Activated T-helper 9 cell treated with anti-CD3 and anti-CD28 coated beads, Interleukin-2, amount 50 U/mL, for 16 hours (primary cell): ENCODE measurements around the gene LELP1.
"Not testable (repeated sequence)": the region's sequence is repeated elsewhere in the genome, so short reads cannot be mapped to it uniquely, and the experiment has no call there.

Experiments
- DNase-seq: peaks from one replicate; pipeline ENCODE4 v3.0.0-alpha.2; 2020; ENCODE audit warnings: low read depth

The LELP1 gene

DNA sequence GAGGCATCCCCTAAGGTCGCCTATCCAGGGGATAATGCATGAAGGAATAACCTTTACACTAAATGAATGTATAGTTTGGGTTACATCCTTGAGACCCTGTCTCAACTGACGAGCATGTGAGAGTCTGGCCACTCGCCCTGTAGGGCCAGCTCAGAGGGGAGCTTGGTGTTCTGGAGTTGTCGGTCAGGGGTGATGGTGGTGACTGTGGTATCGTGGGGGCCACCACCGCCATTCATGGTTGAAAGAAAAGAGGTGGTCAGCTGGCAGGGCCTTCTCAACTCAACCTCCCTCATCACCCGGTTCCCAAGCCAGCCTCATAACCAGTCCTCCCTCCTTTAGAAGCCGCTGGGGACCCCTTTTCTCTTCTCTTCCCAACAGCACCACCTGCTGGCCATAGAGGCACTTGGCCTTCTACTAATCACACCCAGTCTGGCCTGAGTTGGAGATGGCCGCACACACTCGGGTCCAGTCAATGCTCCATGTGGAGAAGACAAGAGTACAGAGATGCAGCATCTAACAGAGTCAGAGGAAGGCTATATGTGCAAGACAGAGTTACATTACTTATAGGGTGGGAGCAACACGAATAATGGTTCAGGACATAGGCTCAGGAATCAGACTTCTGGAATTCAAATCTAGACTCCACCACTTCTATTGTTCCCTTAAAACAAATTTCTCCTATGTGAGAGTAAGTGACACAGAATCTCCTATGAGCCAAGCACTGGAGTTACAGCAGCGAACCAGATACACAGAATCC is 26.0 kb downstream of the LELP1 start:
- not testable (repeated sequence) for DNase-seq

DNA sequence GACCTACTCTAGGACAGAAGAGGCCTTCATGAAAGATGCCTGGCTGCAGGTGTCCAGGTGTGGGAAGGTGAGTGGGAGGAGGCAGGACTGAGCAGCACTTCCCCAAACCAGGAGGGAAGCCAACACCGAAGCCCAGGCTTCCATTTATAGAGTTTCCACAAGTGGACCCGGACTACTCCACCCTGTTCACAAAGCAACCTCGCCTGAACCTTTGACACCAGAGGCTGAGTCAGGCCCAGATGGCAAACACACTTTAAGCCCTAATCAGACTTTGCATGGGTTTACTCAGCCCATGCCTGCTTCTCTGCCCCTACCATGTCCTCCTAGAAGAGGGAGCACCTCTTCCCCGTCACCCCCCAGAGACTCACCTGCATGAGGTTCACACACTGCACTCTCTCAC is 28.1 kb downstream of the LELP1 start:
- no peak for DNase-seq

DNA sequence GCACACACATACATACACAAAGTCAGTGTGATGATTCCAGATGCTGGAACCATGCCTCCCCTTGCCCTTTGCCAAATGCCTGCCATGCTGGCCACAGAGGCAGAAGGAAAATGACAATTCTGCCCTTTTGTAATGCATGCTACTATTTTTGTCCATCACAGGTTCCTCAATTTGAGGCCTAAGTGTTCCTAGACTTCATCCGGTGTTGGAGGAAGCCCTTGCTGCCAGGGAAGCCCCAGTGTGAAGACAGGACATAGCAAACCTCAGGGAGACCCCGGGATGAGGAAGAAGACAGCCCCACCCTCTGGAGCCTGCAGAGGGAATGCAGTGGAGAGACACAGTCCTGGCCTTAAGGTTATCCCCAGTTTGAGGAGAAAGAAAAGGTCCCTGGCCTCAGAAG is 28.6 kb downstream of the LELP1 start:
- no peak for DNase-seq

DNA sequence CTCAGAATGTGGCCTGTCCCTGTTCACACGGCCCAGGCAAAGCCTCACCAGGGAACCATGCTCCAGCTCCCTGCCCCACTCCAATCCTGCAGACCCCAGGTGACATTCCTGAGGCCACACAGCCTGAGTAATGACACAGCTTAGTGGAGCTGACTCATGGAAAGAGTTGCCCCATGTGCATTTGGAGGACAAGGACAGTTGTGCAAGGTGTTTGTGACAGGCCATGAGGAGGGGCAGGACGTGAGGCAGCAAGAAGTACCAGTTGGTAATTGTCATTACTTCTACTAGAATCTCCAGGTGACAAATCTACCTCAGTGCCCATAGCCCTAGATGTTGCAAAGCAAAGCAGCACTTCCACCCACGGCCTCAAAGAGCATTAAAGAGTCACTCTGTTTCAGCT is 29.3 kb downstream of the LELP1 start:
- DNase-seq = no peak

DNA sequence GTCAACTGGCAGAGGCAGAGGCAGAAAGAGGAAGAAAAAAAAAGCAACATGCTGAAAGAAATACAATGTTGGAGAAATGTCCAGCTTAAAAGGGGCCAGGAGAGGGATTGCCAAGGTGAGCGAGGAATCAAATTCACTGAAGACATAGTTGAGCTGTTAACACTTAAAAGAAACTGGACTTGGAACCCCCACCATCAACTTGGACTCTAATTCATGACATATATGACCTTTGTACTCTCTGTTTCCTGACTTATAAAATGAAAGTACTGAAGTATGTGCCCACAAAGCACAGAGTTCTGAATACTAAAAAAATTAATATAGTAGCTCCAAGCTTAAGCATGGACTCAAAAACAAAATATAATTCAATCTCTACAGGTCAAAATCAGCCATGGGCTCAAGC is 30.2 kb downstream of the LELP1 start:
- DNase-seq = no peak

DNA sequence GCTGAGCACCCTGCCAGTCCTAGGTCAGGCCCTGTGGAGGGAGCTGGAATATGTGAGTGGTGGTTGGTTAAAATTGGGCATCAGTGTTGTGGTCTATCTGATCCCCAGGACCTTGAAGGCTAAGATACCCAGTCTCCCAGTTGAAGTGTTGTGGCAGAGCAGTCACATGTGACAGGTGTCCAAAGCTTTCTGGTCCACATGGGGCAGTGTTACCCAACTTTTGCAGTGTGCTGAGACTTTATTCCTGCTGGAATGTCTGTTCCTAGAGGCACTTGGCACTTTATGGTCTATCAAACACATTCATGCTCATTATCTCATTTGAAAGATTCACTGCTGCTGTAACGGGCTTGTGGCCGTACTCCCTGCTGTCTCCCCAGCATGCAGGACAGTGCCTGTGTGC is 35.3 kb downstream of the LELP1 start:
- DNase-seq = no peak

DNA sequence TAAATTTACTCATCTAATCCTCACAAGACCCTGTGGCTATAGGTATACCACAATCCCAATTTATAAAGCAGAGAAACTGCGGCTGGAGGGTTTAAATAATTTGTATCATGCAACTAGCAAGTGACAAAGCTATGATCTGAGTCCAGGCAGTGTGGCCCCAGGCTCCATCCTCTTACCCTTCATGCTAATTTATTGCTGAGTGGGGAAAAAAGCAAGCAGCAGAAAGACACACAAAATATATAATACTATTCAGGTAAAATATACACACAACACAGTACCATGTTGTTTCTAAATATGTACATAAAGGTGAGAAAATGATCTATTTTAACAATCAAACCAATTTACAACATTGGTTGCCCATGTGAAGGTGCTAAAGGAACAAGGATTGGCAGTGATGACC is 38.9 kb downstream of the LELP1 start:
- no peak for DNase-seq

DNA sequence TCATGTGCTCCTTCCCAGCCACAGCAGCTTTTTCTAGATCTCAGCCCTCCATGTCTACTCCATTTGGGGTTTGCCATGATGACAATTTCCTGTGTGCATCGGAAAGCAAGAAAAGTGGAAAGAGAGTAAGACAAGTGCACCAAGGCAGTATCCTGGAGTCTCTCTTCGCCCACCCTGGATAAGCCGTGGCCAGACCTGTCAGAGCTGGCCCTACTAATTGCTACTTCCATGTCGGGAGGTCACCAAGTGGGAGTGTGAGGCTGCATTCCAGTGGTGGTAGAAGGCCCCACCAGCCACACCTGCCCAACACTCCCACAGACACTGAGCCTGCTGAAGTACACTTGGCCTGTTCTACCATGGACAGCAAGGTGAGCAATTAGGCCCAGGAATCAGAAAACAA is 42.2 kb downstream of the LELP1 start:
- no peak for DNase-seq

DNA sequence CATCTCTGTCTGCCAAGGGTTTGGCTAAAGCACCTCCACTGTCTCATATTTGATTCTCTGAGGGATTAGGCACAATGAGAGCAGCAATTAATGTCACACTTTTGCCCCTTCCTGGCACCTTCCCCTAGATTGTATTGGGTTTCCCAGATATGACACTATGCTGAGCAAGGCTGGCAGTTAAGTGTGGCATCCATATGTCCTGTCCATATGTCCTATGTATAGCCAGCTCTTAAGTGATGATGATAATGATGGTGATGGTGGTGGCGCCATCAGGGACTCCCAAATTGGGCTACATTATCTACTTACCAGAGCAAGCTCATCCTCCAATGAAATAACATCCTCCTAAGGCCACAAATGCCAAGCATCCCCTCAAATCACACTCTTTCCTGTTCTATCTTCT is 42.8 kb downstream of the LELP1 start:
- no peak for DNase-seq

DNA sequence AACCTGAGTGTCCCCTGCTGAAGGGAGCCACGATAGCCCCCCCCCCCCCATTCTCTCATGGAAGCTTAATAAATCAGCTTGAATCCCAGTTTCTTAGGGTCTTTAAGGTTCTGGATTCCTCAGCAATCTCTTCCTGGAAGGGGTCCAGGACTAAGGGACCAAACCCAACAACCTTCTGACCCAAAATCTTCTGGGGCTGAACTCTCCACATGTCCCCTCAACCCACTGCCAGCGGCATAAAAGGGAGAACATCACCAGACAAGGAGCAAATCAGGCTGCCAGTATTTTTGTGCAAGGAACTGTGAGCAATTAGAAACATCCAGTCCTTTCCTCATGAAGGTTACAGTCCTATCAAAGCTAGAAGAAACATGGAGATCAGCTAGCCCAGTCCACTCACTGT is 43.6 kb downstream of the LELP1 start:
- no peak for DNase-seq

DNA sequence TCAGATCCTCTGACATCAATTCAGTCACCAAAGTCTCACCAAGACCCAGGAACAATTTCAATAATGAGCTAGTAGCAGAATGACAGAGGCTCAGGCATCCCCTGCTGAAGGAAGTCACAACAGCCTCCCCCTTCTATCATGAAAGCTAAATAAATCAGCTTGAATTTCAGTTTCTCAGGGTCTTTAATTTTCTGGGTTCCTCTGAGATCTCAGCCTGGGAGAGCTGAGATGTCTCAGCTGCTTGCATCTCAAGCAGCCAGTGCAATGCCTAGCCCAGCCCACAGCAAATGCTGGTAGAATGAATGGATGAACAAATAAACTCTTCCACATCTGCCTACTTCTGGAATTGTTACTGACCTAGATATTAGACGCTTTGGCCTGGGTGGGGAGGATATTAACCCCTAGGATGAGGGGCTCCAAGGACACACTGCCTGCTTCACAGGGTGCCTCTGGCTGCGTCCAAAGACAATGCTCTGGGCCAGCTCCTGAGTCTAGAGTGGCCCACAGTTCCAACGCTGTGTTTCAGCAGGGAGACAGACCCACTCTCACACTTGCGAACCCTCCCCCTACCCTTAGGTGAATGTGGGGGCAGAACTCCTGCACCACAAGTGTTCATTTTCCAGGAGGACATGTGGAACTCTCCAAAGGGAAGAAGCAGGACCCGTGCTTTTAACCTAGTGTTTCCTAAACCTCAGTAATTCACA is 45.1 kb downstream of the LELP1 start:
- DNase-seq = no peak

DNA sequence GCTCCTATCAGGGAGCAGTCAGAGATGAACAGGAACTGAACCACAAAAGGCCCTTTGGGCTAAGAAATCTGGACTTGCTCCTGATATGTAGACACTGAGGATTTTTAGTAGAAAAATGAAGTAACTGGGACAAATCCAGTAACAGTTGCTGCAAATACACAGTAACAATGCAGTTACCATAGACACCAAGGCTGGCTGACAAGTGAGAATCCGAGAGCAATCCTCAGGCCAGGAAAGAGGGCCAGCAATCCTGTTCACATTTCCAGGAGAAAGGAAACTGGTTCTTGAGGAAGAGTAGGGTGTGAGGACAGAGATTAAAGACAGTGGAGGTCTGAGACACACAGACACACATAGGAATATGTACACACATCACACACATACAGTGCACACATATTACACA is 46.9 kb downstream of the LELP1 start:
- no peak for DNase-seq

DNA sequence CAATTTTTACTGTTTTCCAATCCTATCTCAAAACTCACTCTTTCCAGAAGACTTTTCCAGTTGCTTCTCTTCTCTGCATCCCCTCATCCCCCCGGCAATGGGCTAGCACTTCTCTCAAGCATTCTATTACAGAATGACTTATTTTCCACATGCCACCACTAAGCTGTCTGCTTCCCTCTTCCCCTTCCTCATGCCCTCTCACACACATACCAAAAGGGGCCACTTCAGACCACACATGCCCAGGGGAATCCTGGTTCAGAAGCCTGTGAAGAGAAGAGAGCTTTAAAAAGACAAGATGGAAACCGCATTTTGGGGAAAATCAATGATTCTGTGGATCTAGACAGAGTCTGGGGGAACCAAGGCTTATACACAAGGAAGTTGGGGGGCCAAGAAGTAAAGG is 47.9 kb downstream of the LELP1 start:
- DNase-seq = no peak

DNA sequence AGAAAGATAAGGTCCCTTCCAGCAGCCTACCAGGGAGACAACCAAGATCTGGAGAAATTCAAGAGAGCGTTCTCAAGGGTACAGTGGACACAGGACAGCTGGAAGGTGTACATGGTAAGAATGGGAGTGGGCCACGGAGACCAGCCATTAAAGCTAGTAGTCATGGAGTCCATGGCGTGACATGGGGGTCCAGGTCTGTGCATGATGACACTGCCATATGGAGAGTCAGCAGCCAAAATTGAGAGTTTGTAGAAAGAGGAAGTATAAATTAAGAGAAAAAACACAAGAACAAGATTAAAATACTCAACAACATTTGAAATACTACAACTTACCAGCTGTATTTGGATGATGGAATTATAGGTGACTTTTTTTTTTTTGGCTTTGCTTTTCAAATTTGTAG is 48.3 kb downstream of the LELP1 start:
- DNase-seq = no peak

DNA sequence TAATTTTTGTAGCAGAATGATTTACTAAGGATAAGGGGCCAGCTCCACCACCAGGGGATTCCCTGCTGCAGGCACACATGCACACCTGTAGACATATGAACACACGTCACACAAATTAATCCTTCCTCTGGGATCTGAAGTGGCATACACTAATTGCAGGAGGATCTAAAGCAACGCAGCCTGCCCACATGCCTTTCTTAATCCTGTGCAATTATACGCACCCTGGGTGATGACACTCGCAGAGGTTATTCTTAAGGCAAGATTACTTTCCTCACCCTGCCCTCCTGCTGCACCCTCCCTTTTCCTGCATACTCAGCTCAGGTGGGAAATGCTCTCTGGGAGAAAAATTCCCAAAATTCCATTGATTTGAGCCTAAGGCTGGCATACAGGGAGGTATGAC is 48.8 kb downstream of the LELP1 start:
- no peak for DNase-seq

DNA sequence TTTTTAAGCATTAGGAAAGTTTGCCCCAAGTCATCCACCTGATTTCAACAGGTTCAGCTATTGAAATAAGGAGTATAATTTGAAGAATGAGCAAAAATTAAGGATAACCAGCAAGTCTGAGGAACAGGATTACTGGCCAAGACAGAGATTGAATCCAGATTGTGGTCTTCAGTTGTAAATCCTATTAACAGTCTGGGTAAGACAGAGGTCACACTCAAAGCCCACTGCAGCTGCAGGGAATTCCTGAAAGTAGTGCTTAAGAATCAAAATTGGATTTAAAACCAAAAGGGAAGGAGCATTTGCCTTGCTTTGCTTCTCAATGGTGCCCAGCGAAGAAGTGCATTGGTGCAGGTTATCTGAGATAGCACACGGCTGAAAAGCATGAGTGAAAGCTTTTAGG is 49.8 kb downstream of the LELP1 start:
- no peak for DNase-seq

DNA sequence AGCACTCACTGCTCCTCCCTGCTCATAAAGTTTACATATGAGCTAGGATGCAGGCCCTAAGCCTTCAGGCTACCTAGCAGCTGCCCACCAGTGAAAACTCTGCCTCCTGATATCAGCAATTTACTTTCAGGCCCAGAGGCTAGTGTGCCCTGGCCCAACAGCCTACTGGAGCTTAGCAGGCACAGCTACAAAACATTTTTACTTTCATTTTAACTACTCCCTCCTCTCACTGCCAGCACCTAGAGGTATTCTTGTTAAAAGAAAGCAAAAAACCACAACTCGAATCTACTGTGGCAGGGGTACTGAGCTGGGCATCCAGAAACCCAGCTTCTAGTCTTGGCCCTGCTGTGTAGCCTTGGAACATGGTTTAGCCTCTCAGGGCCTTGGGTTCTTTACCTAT is 50.5 kb downstream of the LELP1 start:
- no peak for DNase-seq
